Neural crest cell (in vitro differentiated cells): ENCODE results near the gene RPL6. TPM values are rescaled to one million over a fixed set of nuclear protein-coding genes. Genes with fewer than 3 reads are reported as not detected.

Source experiments
- DNase-seq: peaks from one replicate; pipeline ENCODE4 v3.0.0; 2021; ENCODE audit warnings: low read depth, mixed read lengths, low spot score
- H3K27ac Mint-ChIP-seq: one replicate; pipeline ENCODE4 v1.8.0; 2021; ENCODE audit warnings: mild to moderate bottlenecking, mixed read lengths; ENCODE audit not compliant: unreplicated experiment
- H3K27me3 Mint-ChIP-seq: 2 replicates; pipeline ENCODE4 v1.8.0; 2021; ENCODE audit warnings: low read depth, mild to moderate bottlenecking, mixed read lengths
- H3K36me3 Mint-ChIP-seq: 2 replicates; pipeline ENCODE4 v1.8.0; 2021; ENCODE audit warnings: low read depth, mild to moderate bottlenecking, mixed read lengths
- H3K4me1 Mint-ChIP-seq: 2 replicates; pipeline ENCODE4 v1.8.0; 2021; ENCODE audit warnings: mixed read lengths
- H3K4me3 Mint-ChIP-seq: one replicate; pipeline ENCODE4 v1.8.0; 2021; ENCODE audit warnings: mild to moderate bottlenecking, mixed read lengths
- H3K9me3 Mint-ChIP-seq: 2 replicates; pipeline ENCODE4 v1.8.0; 2021; ENCODE audit warnings: mixed read lengths
- CTCF ChIP-seq: fragments of 200-600 bp; sonication (generic); conservative IDR thresholded peaks from 2 replicates; pipeline ENCODE4 v1.5.0; 2021; ENCODE audit warnings: antibody characterized with exemption, mild to moderate bottlenecking
- total RNA-seq: library from RNA; stranded (reverse); gene quantifications from 2 replicates; pipeline ENCODE4 v1.2.1, GENCODE V29; 2021

RPL6 gene
- total RNA-seq, 1 donor from 2014 or later, result 1,997 TPM

- Mint-ChIP-seq H3K27ac (peak overlapping the region; percentile 92), H3K9me3 (peaks cover 3% of the 10 kb centered on the region), H3K36me3 (peaks cover 3% of the 10 kb centered on the region), H3K4me3 (peak overlapping the region; percentile 95), H3K4me1 (peaks cover 25% of the 10 kb centered on the region), H3K27me3 (no peaks in the 10 kb centered on the region)
- peak; percentile 12 for DNase-seq
- no peak for TF ChIP-seq CTCF
These were observed 28.6 kb downstream of the RPL6 start for GRCh38 chr12:112380663-112381405.

- DNase-seq, result no peak
- Mint-ChIP-seq H3K36me3 (peaks cover 3% of the 10 kb centered on the region), H3K27ac (no peak overlapping the region)
These were observed 34.3 kb downstream of the RPL6 start for GRCh38 chr12:112375105-112375504.

GRCh38 chr12:112374166-112374740 lies 35.2 kb downstream of the RPL6 start:
- no peak for TF ChIP-seq CTCF
- no peak overlapping the region for H3K27ac Mint-ChIP-seq
- DNase-seq, result no peak
- peaks cover 3% of the 10 kb centered on the region for H3K9me3 Mint-ChIP-seq
- H3K27me3 Mint-ChIP-seq, result no peaks in the 10 kb centered on the region
- no peak overlapping the region for H3K4me3 Mint-ChIP-seq
- H3K4me1 Mint-ChIP-seq, result peaks cover 3% of the 10 kb centered on the region
- peaks cover 3% of the 10 kb centered on the region for H3K36me3 Mint-ChIP-seq

More at GRCh38 chr12:112375105-112375504, 34.3 kb downstream of the RPL6 start:
- Mint-ChIP-seq H3K4me3 (no peak overlapping the region), H3K9me3 (peaks cover 3% of the 10 kb centered on the region), H3K4me1 (peaks cover 9% of the 10 kb centered on the region), H3K27me3 (no peaks in the 10 kb centered on the region)
- no peak for TF ChIP-seq CTCF

- Mint-ChIP-seq H3K4me1 (peaks cover 3% of the 10 kb centered on the region), H3K27me3 (no peaks in the 10 kb centered on the region), H3K36me3 (no peaks in the 10 kb centered on the region), H3K9me3 (no peaks in the 10 kb centered on the region), H3K27ac (no peak overlapping the region), H3K4me3 (no peak overlapping the region)
- no peak for DNase-seq
- no peak for TF ChIP-seq CTCF
These were observed 38.4 kb downstream of the RPL6 start for GRCh38 chr12:112370868-112371510.

GRCh38 chr12:112370199-112370598 lies 39.2 kb downstream of the RPL6 start:
- H3K4me3 Mint-ChIP-seq, result no peak overlapping the region
- peaks cover 7% of the 10 kb centered on the region for H3K4me1 Mint-ChIP-seq
- TF ChIP-seq CTCF, result no peak
- H3K27ac Mint-ChIP-seq, result no peak overlapping the region
- no peaks in the 10 kb centered on the region for H3K36me3 Mint-ChIP-seq
- no peaks in the 10 kb centered on the region for H3K27me3 Mint-ChIP-seq
- H3K9me3 Mint-ChIP-seq, result no peaks in the 10 kb centered on the region
- no peak for DNase-seq
